Body of pancreas (tissue), 4 donors: ENCODE data around the gene VWDE.
"Not testable (repeated sequence)": the region's sequence is repeated elsewhere in the genome, so short reads cannot be mapped to it uniquely, and the experiment has no call there.

ENCODE experiments used
- POLR2A ChIP-seq, 3 donors: fragments of 450-650 bp; IDR thresholded peaks; one replicate each; pipeline ENCODE4 v1.6.1; 2016; ENCODE audit warnings: antibody characterized with exemption in 3 of 3, mild to moderate bottlenecking in 2 of 3
- TF ChIP-seq, protein P1 (sequence below), 7 experiments: fragments of 450-650 bp in 4 of 7; fragments of 200-600 bp in 3 of 7; sonication (generic) in 3 of 7; IDR thresholded peaks; one replicate each; pipeline ENCODE4 v1.5.1; 2016 to 2019; ENCODE audit warnings: antibody characterized with exemption in 7 of 7

DNA sequence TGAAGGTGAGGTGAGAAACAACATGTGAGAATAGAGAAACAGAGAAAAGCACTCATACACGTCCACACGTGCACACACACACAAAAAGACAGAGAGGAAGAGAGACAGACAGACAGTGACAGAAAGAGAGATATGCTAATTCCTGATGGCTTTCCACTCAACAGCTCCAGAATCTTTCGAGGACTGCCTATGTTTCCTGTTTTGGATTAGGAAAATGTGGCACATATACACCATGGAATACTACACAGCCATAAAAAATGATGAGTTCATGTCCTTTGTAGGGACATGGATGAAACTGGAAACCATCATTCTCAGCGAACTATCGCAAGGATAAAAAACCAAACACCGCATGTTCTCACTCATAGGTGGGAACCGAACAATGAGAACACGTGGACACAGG is 4.0 kb upstream of the VWDE start:
- TF ChIP-seq, protein P1, sequence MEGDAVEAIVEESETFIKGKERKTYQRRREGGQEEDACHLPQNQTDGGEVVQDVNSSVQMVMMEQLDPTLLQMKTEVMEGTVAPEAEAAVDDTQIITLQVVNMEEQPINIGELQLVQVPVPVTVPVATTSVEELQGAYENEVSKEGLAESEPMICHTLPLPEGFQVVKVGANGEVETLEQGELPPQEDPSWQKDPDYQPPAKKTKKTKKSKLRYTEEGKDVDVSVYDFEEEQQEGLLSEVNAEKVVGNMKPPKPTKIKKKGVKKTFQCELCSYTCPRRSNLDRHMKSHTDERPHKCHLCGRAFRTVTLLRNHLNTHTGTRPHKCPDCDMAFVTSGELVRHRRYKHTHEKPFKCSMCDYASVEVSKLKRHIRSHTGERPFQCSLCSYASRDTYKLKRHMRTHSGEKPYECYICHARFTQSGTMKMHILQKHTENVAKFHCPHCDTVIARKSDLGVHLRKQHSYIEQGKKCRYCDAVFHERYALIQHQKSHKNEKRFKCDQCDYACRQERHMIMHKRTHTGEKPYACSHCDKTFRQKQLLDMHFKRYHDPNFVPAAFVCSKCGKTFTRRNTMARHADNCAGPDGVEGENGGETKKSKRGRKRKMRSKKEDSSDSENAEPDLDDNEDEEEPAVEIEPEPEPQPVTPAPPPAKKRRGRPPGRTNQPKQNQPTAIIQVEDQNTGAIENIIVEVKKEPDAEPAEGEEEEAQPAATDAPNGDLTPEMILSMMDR (IDR thresholded peaks at IDR 0.05): not testable (repeated sequence)
- TF ChIP-seq POLR2A (IDR thresholded peaks at IDR 0.05): not testable (repeated sequence)
